ENCODE results near the gene FMNL2. TPM values are rescaled to one million over a fixed set of nuclear protein-coding genes. Genes with fewer than 3 reads are reported as not detected.

The FMNL2 gene
- total and polyA plus RNA-seq, 4 donors: 1.5 to 9.3 (median 5.1) TPM

- Histone ChIP-seq H3K4me3 (ENCODE audit: low read depth in 1 of 3, low read length in 3 of 3) (no peak overlapping the region), H3K27ac (ENCODE audit: low read depth in 1 of 2, low read length in 2 of 2) (no peak overlapping the region), H3K9ac (ENCODE audit: low read depth in 1 of 2, low read length in 2 of 2) (no peak overlapping the region), H3K9me3 (ENCODE audit: control insufficient read depth in 4 of 4, low read length in 3 of 4) (no peaks in the 10 kb centered on the region), H3K27me3 (ENCODE audit: control insufficient read depth in 4 of 4, insufficient read depth in 4 of 4, low read length in 3 of 4) (no peaks in the 10 kb centered on the region), H3K36me3 (ENCODE audit: control insufficient read depth in 4 of 4, insufficient read depth in 3 of 4, low read depth in 1 of 4, low read length in 3 of 4) (no peaks in the 10 kb centered on the region), H3K4me1 (ENCODE audit: control insufficient read depth in 4 of 4, insufficient read depth in 4 of 4, low read length in 3 of 4) (no peaks in the 10 kb centered on the region)
- 91% methylated on average over 5 of the region's 5 CpGs for WGBS
- TF ChIP-seq JUND (IDR thresholded peaks at IDR 0.05): no peak
- DNase-seq (ENCODE audit: low spot score): no peak
Measured at GRCh38 chr2:152556506-152556905, 221.5 kb downstream of the FMNL2 start.

- H3K9ac ChIP-seq (ENCODE audit: low read depth in 1 of 2, low read length in 2 of 2): no peak overlapping the region
- H3K4me1 ChIP-seq (ENCODE audit: control insufficient read depth in 4 of 4, insufficient read depth in 4 of 4, low read length in 3 of 4): no peaks in the 10 kb centered on the region
- no peak for TF ChIP-seq CTCF (IDR thresholded peaks at IDR 0.05; ENCODE audit: low read depth, low read length, missing input control)
- TF ChIP-seq HNF4A (conservative IDR thresholded peaks at IDR 0.05): no peak
- no peak for TF ChIP-seq RXRA (IDR thresholded peaks at IDR 0.05)
- H3K9me3 ChIP-seq (ENCODE audit: control insufficient read depth in 4 of 4, low read length in 3 of 4): no peaks in the 10 kb centered on the region
- no peaks in the 10 kb centered on the region for H3K36me3 ChIP-seq (ENCODE audit: control insufficient read depth in 4 of 4, insufficient read depth in 3 of 4, low read depth in 1 of 4, low read length in 3 of 4)
- no peak overlapping the region for H3K27ac ChIP-seq (ENCODE audit: low read depth in 1 of 2, low read length in 2 of 2)
- 89% methylated on average over 4 of the region's 4 CpGs for WGBS
- no peaks in the 10 kb centered on the region for H3K27me3 ChIP-seq (ENCODE audit: control insufficient read depth in 4 of 4, insufficient read depth in 4 of 4, low read length in 3 of 4)
- no peak for DNase-seq (ENCODE audit: low spot score)
- no peak overlapping the region for H3K4me3 ChIP-seq (ENCODE audit: low read depth in 1 of 3, low read length in 3 of 3)
Measured at GRCh38 chr2:152557273-152557888, 222.4 kb downstream of the FMNL2 start.

- H3K27me3 ChIP-seq (ENCODE audit: control insufficient read depth in 4 of 4, insufficient read depth in 4 of 4, low read length in 3 of 4): no peaks in the 10 kb centered on the region
- H3K9me3 ChIP-seq (ENCODE audit: control insufficient read depth in 4 of 4, low read length in 3 of 4): no peaks in the 10 kb centered on the region
- WGBS: 93% methylated on average over 7 of the region's 7 CpGs
- no peaks in the 10 kb centered on the region for H3K36me3 ChIP-seq (ENCODE audit: control insufficient read depth in 4 of 4, insufficient read depth in 3 of 4, low read depth in 1 of 4, low read length in 3 of 4)
- H3K27ac ChIP-seq (ENCODE audit: low read depth in 1 of 2, low read length in 2 of 2): no peak overlapping the region
- no peak overlapping the region for H3K9ac ChIP-seq (ENCODE audit: low read depth in 1 of 2, low read length in 2 of 2)
- H3K4me3 ChIP-seq (ENCODE audit: low read depth in 1 of 3, low read length in 3 of 3): no peak overlapping the region
- no peaks in the 10 kb centered on the region for H3K4me1 ChIP-seq (ENCODE audit: control insufficient read depth in 4 of 4, insufficient read depth in 4 of 4, low read length in 3 of 4)
- no peak for DNase-seq (ENCODE audit: low spot score)
- no peak for TF ChIP-seq RXRA (IDR thresholded peaks at IDR 0.05)
- TF ChIP-seq HNF4G (IDR thresholded peaks at IDR 0.05): no peak
- TF ChIP-seq ZBTB33 (IDR thresholded peaks at IDR 0.05): no peak
- no peak for TF ChIP-seq FOXA2 (IDR thresholded peaks at IDR 0.05)
- TF ChIP-seq ATF3 (IDR thresholded peaks at IDR 0.05): no peak
- TF ChIP-seq RAD21 (IDR thresholded peaks at IDR 0.05): no peak
- TF ChIP-seq FOXA1 (IDR thresholded peaks at IDR 0.05): no peak
- TF ChIP-seq CTCF (IDR thresholded peaks at IDR 0.05; ENCODE audit: low read depth, low read length, missing input control): no peak
- TF ChIP-seq GABPA (IDR thresholded peaks at IDR 0.05 in 1 of 2, conservative IDR thresholded peaks at IDR 0.05 in 1 of 2): no peak
- no peak for TF ChIP-seq MAX (IDR thresholded peaks at IDR 0.05)
- TF ChIP-seq TAF1 (conservative IDR thresholded peaks at IDR 0.05): no peak
- no peak for TF ChIP-seq SP1 (IDR thresholded peaks at IDR 0.05)
- no peak for TF ChIP-seq EGR1 (IDR thresholded peaks at IDR 0.05; ENCODE audit: low read depth in 2 of 2)
- no peak for TF ChIP-seq REST (IDR thresholded peaks at IDR 0.05)
- TF ChIP-seq HNF4A (conservative IDR thresholded peaks at IDR 0.05): no peak
Measured at GRCh38 chr2:152558158-152558984, 223.4 kb downstream of the FMNL2 start.
